ENCODE measurements around the gene KCNJ5. TPM values are rescaled to one million over a fixed set of nuclear protein-coding genes. Genes with fewer than 3 reads are reported as not detected.

KCNJ5 gene
- total RNA-seq, 1 donor from 2014 or later: not detected

- DNase-seq (no peak), ATAC-seq (ENCODE audit: low read depth) (no peak)
- peaks cover 63% of the 10 kb centered on the region for H3K27me3 Mint-ChIP-seq
- ChIA-PET CTCF (interaction anchor here (1.2 to 1.3 kb wide), 2 partner anchors 11 to 64 kb away, joined by 3 to 5 read pairs; no protein-coding TSS in a partner anchor), POLR2A (no interaction called here)
- H3K4me1 Mint-ChIP-seq: peaks cover 26% of the 10 kb centered on the region
- H3K36me3 Mint-ChIP-seq (ENCODE audit: low read depth): no peaks in the 10 kb centered on the region
- H3K9me3 Mint-ChIP-seq: no peaks in the 10 kb centered on the region
- H3K27ac Mint-ChIP-seq: no peak overlapping the region
- intact Hi-C loops (cut with micrococcal nuclease): loop anchor here (5.0 kb wide), 1 partner anchor 34 kb away; no protein-coding TSS in a partner anchor
- TF ChIP-seq, protein P1, sequence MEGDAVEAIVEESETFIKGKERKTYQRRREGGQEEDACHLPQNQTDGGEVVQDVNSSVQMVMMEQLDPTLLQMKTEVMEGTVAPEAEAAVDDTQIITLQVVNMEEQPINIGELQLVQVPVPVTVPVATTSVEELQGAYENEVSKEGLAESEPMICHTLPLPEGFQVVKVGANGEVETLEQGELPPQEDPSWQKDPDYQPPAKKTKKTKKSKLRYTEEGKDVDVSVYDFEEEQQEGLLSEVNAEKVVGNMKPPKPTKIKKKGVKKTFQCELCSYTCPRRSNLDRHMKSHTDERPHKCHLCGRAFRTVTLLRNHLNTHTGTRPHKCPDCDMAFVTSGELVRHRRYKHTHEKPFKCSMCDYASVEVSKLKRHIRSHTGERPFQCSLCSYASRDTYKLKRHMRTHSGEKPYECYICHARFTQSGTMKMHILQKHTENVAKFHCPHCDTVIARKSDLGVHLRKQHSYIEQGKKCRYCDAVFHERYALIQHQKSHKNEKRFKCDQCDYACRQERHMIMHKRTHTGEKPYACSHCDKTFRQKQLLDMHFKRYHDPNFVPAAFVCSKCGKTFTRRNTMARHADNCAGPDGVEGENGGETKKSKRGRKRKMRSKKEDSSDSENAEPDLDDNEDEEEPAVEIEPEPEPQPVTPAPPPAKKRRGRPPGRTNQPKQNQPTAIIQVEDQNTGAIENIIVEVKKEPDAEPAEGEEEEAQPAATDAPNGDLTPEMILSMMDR (IDR thresholded peaks at IDR 0.05): no peak
- H3K4me3 Mint-ChIP-seq: no peak overlapping the region
These were observed 1.9 kb downstream of the KCNJ5 start for GRCh38 chr11:128892866-128893565.

DNA sequence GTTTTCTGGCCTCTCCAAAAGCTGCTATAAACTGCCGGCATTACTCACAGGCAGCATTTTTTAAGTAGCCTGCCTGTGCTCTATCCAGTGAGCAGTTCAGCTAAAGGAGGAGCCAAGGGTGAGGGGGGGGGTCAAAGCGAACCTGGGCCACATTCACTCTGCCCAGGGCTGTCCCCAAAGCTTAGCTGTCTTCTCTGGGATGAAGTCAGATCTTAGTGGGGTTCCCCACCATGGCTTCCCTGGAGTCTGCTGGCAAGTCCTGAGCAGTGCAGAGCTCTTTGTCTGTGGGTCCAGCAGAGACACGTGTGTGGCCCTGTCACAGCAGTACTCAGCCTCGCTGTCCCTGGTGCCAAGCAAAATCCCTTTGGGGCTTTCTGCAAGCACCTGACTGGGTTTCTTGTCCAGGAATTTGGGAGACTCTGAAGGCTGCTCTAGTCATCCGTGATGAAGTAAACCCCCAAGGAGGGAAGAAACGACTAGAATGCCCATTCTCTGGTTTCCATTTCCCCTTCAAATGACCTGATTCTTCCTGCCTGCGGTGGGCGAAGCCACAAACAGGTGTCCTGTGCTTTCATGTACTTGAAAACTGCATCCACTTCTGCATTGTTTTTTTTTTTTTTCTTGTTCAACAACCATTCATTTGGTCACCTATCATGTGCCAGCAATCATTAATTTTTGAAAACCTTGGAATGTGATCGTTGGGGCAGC, 2.6 kb downstream of the KCNJ5 start:
- TF ChIP-seq, protein P1 (IDR thresholded peaks at IDR 0.05): no peak
- ATAC-seq (ENCODE audit: low read depth) (no peak), DNase-seq (no peak)
- POLR2A ChIA-PET: no interaction called here
- CTCF ChIA-PET: interaction anchor here (1.3 kb wide), 1 partner anchor 63 kb away, joined by 5 read pairs; no protein-coding TSS in a partner anchor
- Mint-ChIP-seq H3K4me1 (peaks cover 30% of the 10 kb centered on the region), H3K9me3 (no peaks in the 10 kb centered on the region), H3K36me3 (ENCODE audit: low read depth) (no peaks in the 10 kb centered on the region), H3K27me3 (peaks cover 61% of the 10 kb centered on the region), H3K4me3 (no peak overlapping the region), H3K27ac (no peak overlapping the region)
- intact Hi-C loops (cut with micrococcal nuclease): loop anchor here (5.0 kb wide), 1 partner anchor 34 kb away; no protein-coding TSS in a partner anchor

DNA sequence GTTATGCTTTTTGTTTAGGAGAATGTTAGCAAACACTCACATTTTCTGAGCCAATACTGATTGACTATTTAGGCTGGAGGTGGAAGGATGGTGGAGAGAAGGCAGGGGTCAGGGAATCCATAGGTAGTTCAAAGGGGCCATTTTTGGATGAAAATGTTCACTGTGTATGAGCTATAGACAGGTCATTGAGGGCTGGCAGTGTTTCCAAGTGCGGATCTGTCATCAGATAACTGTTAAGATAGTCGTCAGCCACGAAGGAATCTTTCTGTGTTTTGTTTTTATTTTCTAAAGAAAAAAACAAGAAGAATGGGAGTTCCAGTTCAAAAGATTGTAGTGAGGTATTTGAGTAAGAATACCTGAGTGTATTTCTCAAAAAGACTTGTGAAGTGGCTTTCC, 3.1 kb downstream of the KCNJ5 start:
- Mint-ChIP-seq H3K36me3 (ENCODE audit: low read depth) (no peaks in the 10 kb centered on the region), H3K27ac (no peak overlapping the region), H3K9me3 (no peaks in the 10 kb centered on the region), H3K4me1 (peaks cover 30% of the 10 kb centered on the region), H3K4me3 (no peak overlapping the region), H3K27me3 (peaks cover 62% of the 10 kb centered on the region)
- DNase-seq: no peak
- TF ChIP-seq, protein P1 (IDR thresholded peaks at IDR 0.05): no peak
- no peak for ATAC-seq (ENCODE audit: low read depth)
- POLR2A ChIA-PET: no interaction called here
- CTCF ChIA-PET: interaction anchor here (1.1 kb wide), 1 partner anchor 8 kb away, joined by 3 read pairs; no protein-coding TSS in a partner anchor
- intact Hi-C loops (cut with micrococcal nuclease): loop anchor here (5.0 kb wide), 1 partner anchor 33 kb away; no protein-coding TSS in a partner anchor

GRCh38 chr11:128894685-128895084, 3.5 kb downstream of the KCNJ5 start:
- ATAC-seq (ENCODE audit: low read depth) (no peak), DNase-seq (no peak)
- Mint-ChIP-seq H3K4me1 (peaks cover 30% of the 10 kb centered on the region), H3K4me3 (no peak overlapping the region), H3K36me3 (ENCODE audit: low read depth) (no peaks in the 10 kb centered on the region), H3K27ac (no peak overlapping the region), H3K9me3 (no peaks in the 10 kb centered on the region), H3K27me3 (peaks cover 58% of the 10 kb centered on the region)
- TF ChIP-seq, protein P1 (IDR thresholded peaks at IDR 0.05): no peak
- CTCF ChIA-PET: interaction anchor here (1.1 kb wide), 1 partner anchor 8 kb away, joined by 3 read pairs; no protein-coding TSS in a partner anchor
- intact Hi-C loops (cut with micrococcal nuclease): loop anchor here (5.0 kb wide), 1 partner anchor 33 kb away; no protein-coding TSS in a partner anchor
- POLR2A ChIA-PET: no interaction called here

- Mint-ChIP-seq H3K27me3 (peaks cover 58% of the 10 kb centered on the region), H3K27ac (no peak overlapping the region), H3K4me3 (no peak overlapping the region), H3K36me3 (ENCODE audit: low read depth) (no peaks in the 10 kb centered on the region), H3K9me3 (no peaks in the 10 kb centered on the region), H3K4me1 (peaks cover 26% of the 10 kb centered on the region)
- ChIA-PET CTCF (no interaction called here), POLR2A (no interaction called here)
- DNase-seq (no peak), ATAC-seq (ENCODE audit: low read depth) (no peak)
- TF ChIP-seq, protein P1 (IDR thresholded peaks at IDR 0.05): no peak
- intact Hi-C loops (cut with micrococcal nuclease): no loop called here
These were observed 4.4 kb downstream of the KCNJ5 start for GRCh38 chr11:128895526-128895925.
